Brain pericyte (primary cell): Measurements from ENCODE around the gene SLFN14.
"Not testable (repeated sequence)": the region's sequence is repeated elsewhere in the genome, so short reads cannot be mapped to it uniquely, and the experiment has no call there.

Experiments
- DNase-seq: peaks from one replicate; pipeline ENCODE4 v3.0.0-alpha.2; 2012; ENCODE audit warnings: low read depth, low spot score

SLFN14 gene

GRCh38 chr17:35521654-35522256 lies 38.9 kb downstream of the SLFN14 start:
- not testable (repeated sequence) for DNase-seq

- DNase-seq = no peak
Measured at GRCh38 chr17:35521150-35521549, 39.5 kb downstream of the SLFN14 start.

GRCh38 chr17:35519906-35520442 lies 40.6 kb downstream of the SLFN14 start:
- no peak for DNase-seq

GRCh38 chr17:35519439-35519838 lies 41.2 kb downstream of the SLFN14 start:
- DNase-seq = no peak

- DNase-seq = not testable (repeated sequence)
Measured at GRCh38 chr17:35518431-35518830, 42.2 kb downstream of the SLFN14 start.

GRCh38 chr17:35515027-35515426 lies 45.6 kb downstream of the SLFN14 start:
- no peak for DNase-seq

- no peak for DNase-seq
Measured at GRCh38 chr17:35514564-35514963, 46.1 kb downstream of the SLFN14 start.
